Neural progenitor cell (in vitro differentiated cells): ENCODE data around the gene SCGB1D2. TPM values are rescaled to one million over a fixed set of nuclear protein-coding genes. Genes with fewer than 3 reads are reported as not detected.
A peak's percentile ranks its signal among the peaks of the same experiment; 100 is the strongest.

Source experiments
- DNase-seq: peaks from one replicate; pipeline ENCODE4 v3.0.0-alpha.2; 2016; ENCODE audit warnings: low spot score
- H2AFZ ChIP-seq: fragments of 200-600 bp; sonication (generic); replicated peaks from 2 replicates; pipeline ENCODE4 v1.6.1; 2016; ENCODE audit warnings: antibody characterized with exemption
- H3F3A ChIP-seq: fragments of 200-600 bp; sonication (generic); 2 replicates; pipeline ENCODE4 v1.6.1; 2016; ENCODE audit warnings: antibody characterized with exemption, low read depth
- H3K27ac ChIP-seq: fragments of 200-600 bp; sonication (generic); 2 replicates; pipeline ENCODE4 v1.5.1; 2016; ENCODE audit warnings: mild to moderate bottlenecking
- H3K27me3 ChIP-seq: fragments of 200-600 bp; sonication (generic); 2 replicates; pipeline ENCODE4 v1.6.1; 2016; ENCODE audit warnings: mild to moderate bottlenecking, moderate library complexity
- H3K36me3 ChIP-seq: fragments of 200-600 bp; sonication (generic); 2 replicates; pipeline ENCODE4 v1.5.1; 2016
- H3K4me1 ChIP-seq: fragments of 200-600 bp; sonication (generic); 2 replicates; pipeline ENCODE4 v1.6.1; 2016; ENCODE audit warnings: mixed run types
- H3K4me2 ChIP-seq: fragments of 200-600 bp; sonication (generic); 2 replicates; pipeline ENCODE4 v1.6.1; 2016
- H3K4me3 ChIP-seq: fragments of 200-600 bp; sonication (generic); 2 replicates; pipeline ENCODE4 v1.5.1; 2016
- H3K79me2 ChIP-seq: fragments of 200-600 bp; sonication (generic); 2 replicates; pipeline ENCODE4 v1.6.1; 2016; ENCODE audit warnings: low read depth
- H3K9ac ChIP-seq: fragments of 200-600 bp; sonication (generic); 2 replicates; pipeline ENCODE4 v1.6.1; 2016
- H3K9me3 ChIP-seq: fragments of 200-600 bp; sonication (generic); 2 replicates; pipeline ENCODE4 v1.5.1; 2016; ENCODE audit warnings: low read depth
- H4K20me1 ChIP-seq: fragments of 200-600 bp; sonication (generic); 2 replicates; pipeline ENCODE4 v1.6.1; 2016; ENCODE audit warnings: low read depth
- H3K27ac Mint-ChIP-seq: 3 replicates; pipeline ENCODE4 v1.8.0; 2021; ENCODE audit warnings: mixed read lengths
- H3K27me3 Mint-ChIP-seq: 2 replicates; pipeline ENCODE4 v1.8.0; 2022; ENCODE audit warnings: low read depth, mild to moderate bottlenecking, inconsistent platforms, moderate library complexity, mixed read lengths; ENCODE audit not compliant: insufficient read depth
- H3K36me3 Mint-ChIP-seq: 3 replicates; pipeline ENCODE4 v1.8.0; 2021; ENCODE audit warnings: mixed read lengths
- H3K4me1 Mint-ChIP-seq: 3 replicates; pipeline ENCODE4 v1.8.0; 2021; ENCODE audit warnings: mixed read lengths
- H3K4me3 Mint-ChIP-seq: 3 replicates; pipeline ENCODE4 v1.8.0; 2021; ENCODE audit warnings: mild to moderate bottlenecking, moderate library complexity, mixed read lengths
- H3K9me3 Mint-ChIP-seq: 3 replicates; pipeline ENCODE4 v1.8.0; 2020; ENCODE audit warnings: mixed read lengths
- EZH2 ChIP-seq: fragments of 200-600 bp; sonication (generic); IDR thresholded peaks from 2 replicates; pipeline ENCODE4 v1.6.1; 2017; ENCODE audit warnings: antibody characterized with exemption, mild to moderate bottlenecking, moderate library complexity
- EZH2phosphoT487 ChIP-seq: fragments of 200-600 bp; sonication (generic); IDR thresholded peaks from 2 replicates; pipeline ENCODE4 v1.6.1; 2017; ENCODE audit warnings: antibody characterized with exemption
- total RNA-seq: library from RNA; depleted of rRNA; stranded (reverse); fragments of >200 nt; gene quantifications from 2 replicates; pipeline ENCODE4 v1.2.3, GENCODE V29; 2015; ENCODE audit warnings: low replicate concordance
- TF ChIP-seq, protein P1 (sequence below): fragments of 200-600 bp; sonication (generic); IDR thresholded peaks from 2 replicates; pipeline ENCODE4 v1.5.1; 2017; ENCODE audit warnings: antibody characterized with exemption, mild to moderate bottlenecking

The SCGB1D2 gene
- total RNA-seq, 1 donor from 2014 or later: not detected

DNA sequence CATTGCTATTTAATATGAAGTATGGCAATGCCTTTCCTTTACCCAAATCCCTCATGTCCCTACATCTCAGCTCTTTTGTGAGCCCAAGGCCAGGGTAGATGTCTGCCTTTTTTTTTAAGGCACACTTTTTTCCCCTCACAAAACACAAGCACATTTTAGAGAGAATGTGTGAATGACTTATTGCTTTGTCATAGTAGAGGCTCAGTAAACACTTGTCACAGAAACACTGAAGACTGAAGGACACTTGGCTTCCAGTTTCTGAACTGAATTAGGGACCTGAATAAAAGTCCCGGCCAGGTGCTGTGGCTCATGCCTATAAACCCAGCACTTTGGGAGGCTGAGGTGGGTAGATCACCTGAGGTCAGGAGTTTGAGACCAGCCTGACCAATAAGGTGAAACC lies 25.0 kb downstream of the SCGB1D2 start:
- no peaks in the 10 kb centered on the region for H3F3A ChIP-seq
- Mint-ChIP-seq H3K36me3 (no peaks in the 10 kb centered on the region), H3K27ac (no peak overlapping the region), H3K27me3 (peaks cover 7% of the 10 kb centered on the region), H3K9me3 (peaks cover 2% of the 10 kb centered on the region), H3K4me1 (no peaks in the 10 kb centered on the region), H3K4me3 (no peak overlapping the region)
- no peak overlapping the region for H3K4me2 ChIP-seq
- no peak overlapping the region for H3K27ac ChIP-seq
- no peak overlapping the region for H2AFZ ChIP-seq
- no peaks in the 10 kb centered on the region for H3K79me2 ChIP-seq
- DNase-seq: no peak
- H3K27me3 ChIP-seq: no peaks in the 10 kb centered on the region
- H3K9me3 ChIP-seq: no peaks in the 10 kb centered on the region
- H3K9ac ChIP-seq: no peak overlapping the region
- no peak overlapping the region for H3K4me3 ChIP-seq
- no peaks in the 10 kb centered on the region for H3K4me1 ChIP-seq
- TF ChIP-seq, protein P1, sequence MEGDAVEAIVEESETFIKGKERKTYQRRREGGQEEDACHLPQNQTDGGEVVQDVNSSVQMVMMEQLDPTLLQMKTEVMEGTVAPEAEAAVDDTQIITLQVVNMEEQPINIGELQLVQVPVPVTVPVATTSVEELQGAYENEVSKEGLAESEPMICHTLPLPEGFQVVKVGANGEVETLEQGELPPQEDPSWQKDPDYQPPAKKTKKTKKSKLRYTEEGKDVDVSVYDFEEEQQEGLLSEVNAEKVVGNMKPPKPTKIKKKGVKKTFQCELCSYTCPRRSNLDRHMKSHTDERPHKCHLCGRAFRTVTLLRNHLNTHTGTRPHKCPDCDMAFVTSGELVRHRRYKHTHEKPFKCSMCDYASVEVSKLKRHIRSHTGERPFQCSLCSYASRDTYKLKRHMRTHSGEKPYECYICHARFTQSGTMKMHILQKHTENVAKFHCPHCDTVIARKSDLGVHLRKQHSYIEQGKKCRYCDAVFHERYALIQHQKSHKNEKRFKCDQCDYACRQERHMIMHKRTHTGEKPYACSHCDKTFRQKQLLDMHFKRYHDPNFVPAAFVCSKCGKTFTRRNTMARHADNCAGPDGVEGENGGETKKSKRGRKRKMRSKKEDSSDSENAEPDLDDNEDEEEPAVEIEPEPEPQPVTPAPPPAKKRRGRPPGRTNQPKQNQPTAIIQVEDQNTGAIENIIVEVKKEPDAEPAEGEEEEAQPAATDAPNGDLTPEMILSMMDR: no peak
- TF ChIP-seq EZH2: no peak
- TF ChIP-seq EZH2phosphoT487: no peak
- H3K36me3 ChIP-seq: no peaks in the 10 kb centered on the region
- no peaks in the 10 kb centered on the region for H4K20me1 ChIP-seq

DNA sequence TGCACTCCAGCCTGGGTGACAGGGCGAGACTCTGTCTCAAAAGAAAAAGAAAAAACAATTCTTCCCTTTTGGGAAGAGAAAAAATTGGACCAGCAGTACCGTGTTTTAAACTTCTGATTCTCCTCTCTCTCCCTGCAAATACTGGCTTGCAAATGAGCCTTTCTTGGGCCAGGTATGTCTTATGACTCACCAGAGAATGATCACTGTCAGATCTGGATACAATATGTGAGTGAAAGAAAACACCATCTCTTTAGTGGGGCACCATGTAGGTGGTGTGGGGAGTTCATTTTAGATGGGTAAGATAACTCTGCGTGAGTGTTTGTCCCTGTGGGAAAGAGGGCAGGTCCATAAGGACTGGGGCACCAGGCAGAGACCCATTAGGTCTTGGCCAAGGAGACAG lies 25.5 kb downstream of the SCGB1D2 start:
- Histone ChIP-seq H3K27me3 (no peaks in the 10 kb centered on the region), H3K79me2 (no peaks in the 10 kb centered on the region), H3K9me3 (no peaks in the 10 kb centered on the region), H3K4me3 (no peak overlapping the region), H3K4me1 (no peaks in the 10 kb centered on the region), H3K4me2 (no peak overlapping the region), H2AFZ (no peak overlapping the region), H3K27ac (no peak overlapping the region), H4K20me1 (no peaks in the 10 kb centered on the region), H3F3A (no peaks in the 10 kb centered on the region), H3K36me3 (no peaks in the 10 kb centered on the region), H3K9ac (no peak overlapping the region)
- Mint-ChIP-seq H3K27me3 (peaks cover 7% of the 10 kb centered on the region), H3K4me3 (no peak overlapping the region), H3K4me1 (no peaks in the 10 kb centered on the region), H3K9me3 (peaks cover 2% of the 10 kb centered on the region), H3K36me3 (no peaks in the 10 kb centered on the region), H3K27ac (no peak overlapping the region)
- TF ChIP-seq, protein P1: no peak
- no peak for DNase-seq

DNA sequence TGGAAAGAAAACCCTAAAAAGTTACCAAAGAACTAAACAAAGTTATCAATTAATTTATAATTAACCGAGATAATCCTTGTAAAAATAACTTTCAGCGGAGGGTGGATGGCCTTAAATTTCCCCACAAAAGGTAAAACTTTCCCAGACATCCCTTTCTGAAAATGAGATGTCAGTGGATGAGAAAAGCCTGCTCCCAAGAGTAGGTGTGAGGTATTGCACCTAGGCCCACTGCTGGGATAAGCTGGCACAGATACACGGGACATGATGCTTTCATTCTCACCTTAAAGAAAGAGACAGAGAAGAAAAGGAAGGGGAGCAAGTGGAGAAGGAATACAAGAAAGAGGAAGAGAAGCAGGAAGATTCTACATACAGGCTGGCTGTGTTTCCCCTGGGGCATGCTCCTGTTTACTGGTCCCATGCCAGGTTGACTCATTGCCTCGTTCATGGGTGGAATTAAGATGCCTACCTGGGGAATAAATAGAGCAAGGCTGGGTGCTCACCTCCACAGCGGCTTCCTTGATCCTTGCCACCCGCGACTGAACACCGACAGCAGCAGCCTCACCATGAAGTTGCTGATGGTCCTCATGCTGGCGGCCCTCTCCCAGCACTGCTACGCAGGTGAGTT lies 27.7 kb downstream of the SCGB1D2 start, which contains the start of gene SCGB2A2:
TSS of gene SCGB2A2 (plus strand) at position 505 of the 625 bp plus-strand sequence. CDS start at position 564, 59 bp downstream.
- Mint-ChIP-seq H3K27ac (no peak within 1 kb of the TSS), H3K4me1 (no peaks in the 10 kb centered on the region), H3K9me3 (no peaks in the 10 kb centered on the region), H3K36me3 (no peaks in the 10 kb centered on the region), H3K4me3 (no peak within 1 kb of the TSS), H3K27me3 (peaks cover 4% of the 10 kb centered on the region)
- Histone ChIP-seq H3K27ac (no peak within 1 kb of the TSS), H3K9ac (no peak within 1 kb of the TSS), H3K27me3 (no peaks in the 10 kb centered on the region), H3K79me2 (no peaks in the 10 kb centered on the region), H3K9me3 (no peaks in the 10 kb centered on the region), H2AFZ (no peak within 1 kb of the TSS), H3K4me1 (no peaks in the 10 kb centered on the region), H3F3A (no peaks in the 10 kb centered on the region), H4K20me1 (no peaks in the 10 kb centered on the region), H3K36me3 (no peaks in the 10 kb centered on the region), H3K4me3 (no peak within 1 kb of the TSS), H3K4me2 (no peak within 1 kb of the TSS)
- TF ChIP-seq, protein P1: peak; percentile 38
- TF ChIP-seq EZH2phosphoT487: no peak
- DNase-seq: no peak
